GM19395 (cell line): Measurements from ENCODE around the gene MYL4.
"Not testable (repeated sequence)": the region's sequence is repeated elsewhere in the genome, so short reads cannot be mapped to it uniquely, and the experiment has no call there.

Experiments
- ATAC-seq: cut with Tn5 transposase; IDR thresholded peaks from one replicate; pipeline ENCODE4 v1.9.1; 2021; ENCODE audit warnings: mild to moderate bottlenecking, moderate library complexity; ENCODE audit not compliant: unreplicated experiment

The MYL4 gene

DNA sequence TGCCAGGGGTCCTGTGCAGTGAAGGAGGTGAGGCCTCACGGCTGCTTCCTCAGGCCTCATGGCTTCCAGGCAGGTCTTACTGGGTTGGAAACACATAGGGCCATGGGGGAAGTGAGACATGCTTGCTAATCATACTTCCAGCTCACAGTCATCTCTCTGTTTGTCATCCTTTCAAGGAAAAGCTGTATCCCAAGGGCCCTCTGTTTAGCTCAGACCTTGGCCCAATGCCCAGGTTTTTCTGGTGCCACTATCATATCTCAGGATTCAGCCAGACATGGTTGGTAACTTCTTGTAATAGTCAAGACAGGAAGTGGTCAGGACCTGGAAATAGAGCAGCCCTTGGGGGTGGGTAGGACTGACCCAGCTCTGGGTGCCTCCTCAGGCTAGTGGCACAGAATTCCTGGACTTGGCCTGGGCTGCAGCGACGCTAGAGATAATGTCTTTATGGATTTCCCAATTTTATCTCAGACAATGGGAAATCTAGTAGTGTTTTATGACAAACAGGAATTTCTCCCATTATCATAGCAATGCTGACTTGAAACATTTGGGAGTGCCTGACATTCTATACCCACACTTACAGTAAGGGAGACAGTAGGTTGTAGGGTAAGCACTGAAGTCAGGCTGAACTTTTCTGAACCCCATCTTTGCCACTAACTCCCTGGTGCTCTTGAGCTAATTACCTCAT lies 31.0 kb downstream of the MYL4 start:
- ATAC-seq: no peak

DNA sequence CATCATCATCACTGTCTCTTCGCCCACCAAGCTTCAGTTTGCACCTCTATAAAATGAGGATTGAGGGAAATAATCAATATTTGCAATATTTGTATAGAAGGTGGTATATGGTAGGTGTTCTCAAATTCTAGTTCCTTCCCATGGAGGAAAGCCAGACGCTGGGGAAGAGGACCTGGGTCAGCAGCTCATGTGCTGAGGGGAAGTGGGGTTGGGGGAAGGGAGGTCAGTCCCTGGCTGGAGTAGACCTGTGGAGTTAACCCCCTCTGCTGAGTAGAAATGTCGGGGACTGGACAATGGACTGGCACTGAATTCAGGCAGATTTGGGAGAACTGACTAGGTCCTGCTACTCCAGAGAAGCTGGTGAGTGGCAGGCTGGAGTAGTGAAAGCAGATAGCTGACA lies 31.7 kb downstream of the MYL4 start:
- no peak for ATAC-seq

DNA sequence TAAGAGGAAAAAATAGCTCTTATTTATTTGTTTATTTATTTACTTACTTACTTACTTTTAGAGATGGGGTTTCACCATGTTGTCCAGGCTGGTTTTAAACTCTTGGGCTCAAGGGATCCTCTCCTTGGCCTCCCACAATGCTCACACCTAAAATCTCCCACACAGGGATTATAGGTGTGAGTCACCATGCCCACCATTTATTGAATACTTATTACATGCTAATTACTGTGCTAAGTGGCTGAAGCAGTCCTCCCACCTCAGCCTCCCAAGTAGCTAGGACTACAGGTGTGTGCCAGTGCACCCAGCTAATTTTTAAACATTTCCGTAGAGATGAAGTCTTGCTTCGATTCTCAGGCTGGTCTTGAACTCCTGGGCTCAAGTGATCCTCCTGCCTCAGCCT lies 33.5 kb downstream of the MYL4 start:
- ATAC-seq: no peak

DNA sequence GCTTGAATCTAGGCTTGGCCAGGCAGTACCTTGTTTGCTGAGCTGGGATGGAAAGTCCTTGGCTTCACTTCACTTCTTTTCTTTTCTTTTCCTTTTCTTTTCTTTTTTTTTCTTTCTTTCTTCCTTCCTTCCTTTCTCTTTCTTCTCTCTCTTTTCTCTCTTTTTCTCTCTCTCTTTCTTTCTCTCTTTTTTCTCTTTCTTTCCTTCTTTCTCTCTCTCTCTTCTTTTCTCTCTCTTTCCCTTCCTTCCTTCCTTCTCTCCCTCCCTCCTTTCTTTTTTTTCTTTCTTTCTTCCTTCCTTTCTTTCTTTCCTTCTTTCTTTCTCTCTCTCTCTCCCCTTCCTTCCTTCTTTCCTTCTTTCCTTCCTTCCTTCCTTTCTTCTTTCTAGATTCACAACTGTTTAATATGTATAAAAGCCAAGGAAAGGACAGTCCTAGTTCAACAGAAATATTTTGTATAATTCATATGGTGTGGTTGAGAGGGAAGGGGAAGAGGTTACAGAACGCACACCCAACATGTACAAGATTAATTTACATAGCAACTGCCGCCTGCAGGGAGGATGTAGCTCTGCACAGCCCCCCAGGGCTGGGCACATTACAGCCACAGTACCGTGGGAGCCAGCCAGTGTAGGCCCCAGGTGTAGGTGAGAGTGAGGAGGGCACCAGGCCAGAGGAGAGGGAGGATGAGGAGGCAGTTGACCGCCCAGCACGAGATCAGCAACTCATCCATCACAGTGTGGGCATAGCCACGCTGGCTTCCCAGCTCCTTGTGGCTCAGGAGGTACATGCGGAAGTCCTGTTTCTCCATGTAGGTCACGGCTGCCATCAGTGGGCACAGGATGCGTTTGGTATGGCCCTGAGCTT lies 34.8 kb downstream of the MYL4 start:
- no peak for ATAC-seq

DNA sequence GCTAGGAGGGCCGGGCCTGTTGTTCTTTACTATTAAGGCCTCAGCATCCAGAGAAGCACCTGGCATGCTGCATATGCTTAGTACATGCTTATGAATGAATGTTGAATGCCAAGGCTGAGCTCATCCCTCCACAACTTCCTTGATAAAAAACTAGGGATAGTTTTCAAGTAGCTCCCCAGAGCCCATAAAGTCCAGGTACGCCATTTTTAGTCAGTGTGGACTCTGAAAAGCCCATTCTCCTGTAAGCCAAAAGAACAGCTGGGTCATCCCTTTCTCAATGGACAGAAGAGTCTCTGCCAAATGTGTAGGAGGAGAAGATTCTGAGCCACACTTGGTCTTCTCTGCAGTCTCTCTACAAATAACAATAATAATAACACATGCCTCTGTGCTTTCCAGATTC lies 35.5 kb downstream of the MYL4 start:
- no peak for ATAC-seq

DNA sequence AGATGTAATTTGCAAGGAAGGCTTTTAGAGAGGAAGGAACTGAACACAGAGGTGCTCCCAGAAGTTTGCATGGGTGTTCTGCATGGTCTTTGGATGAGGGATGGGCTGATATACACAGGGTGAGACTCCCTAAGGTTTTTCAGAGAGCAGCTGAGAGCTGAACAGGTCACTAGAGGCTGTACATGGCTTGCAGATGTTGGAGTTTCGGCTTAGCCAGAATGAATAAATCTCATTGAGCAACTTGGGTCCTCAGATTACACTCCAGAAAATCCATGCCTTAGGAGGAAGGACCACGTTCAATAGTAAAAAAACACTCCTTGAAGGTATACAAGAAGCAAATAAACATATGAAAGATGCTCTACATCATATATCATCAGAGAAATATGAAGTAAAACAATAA lies 37.0 kb downstream of the MYL4 start:
- no peak for ATAC-seq

DNA sequence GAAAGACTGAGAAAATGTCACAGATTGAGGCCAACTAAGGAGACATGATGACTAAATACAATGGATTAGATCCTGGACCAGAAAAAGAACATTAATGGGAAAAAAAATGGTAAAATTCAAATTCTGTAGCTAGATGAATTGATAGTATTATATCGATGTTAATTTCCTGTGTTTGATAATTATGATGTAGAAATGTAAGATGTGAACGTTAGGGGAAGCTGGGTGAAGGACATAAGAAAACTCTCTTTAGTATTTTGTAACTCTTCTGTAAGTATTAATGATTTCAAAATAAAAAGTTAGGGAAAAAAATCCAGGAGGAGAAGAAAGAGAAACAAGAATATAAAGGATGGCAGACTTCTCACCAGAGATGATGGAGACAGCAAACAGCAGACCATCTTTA lies 41.7 kb downstream of the MYL4 start:
- no peak for ATAC-seq

DNA sequence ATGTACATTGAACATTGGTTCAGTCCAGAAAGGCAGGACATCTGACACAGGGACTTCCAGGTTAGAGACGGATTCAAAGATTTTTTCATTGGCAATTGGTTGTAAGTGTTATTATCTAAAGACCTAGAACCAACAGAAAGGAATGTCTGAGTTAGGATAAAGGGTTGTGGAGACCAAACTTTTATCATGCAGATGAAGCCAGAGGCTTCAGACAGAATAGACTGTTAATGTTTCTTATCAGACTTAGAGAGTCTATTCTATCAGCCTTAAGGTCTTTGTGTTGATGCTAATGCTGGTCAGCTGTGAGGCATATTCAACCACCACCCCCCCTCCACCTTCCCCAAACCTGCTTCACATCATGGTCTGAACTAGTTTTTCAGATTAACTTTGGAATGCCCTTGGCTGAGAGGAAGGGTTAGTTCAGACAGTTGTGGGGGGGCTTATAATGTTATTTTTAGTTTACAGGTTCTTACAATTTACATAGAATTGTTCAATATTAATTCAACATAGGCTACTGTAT lies 42.3 kb downstream of the MYL4 start:
- no peak for ATAC-seq

DNA sequence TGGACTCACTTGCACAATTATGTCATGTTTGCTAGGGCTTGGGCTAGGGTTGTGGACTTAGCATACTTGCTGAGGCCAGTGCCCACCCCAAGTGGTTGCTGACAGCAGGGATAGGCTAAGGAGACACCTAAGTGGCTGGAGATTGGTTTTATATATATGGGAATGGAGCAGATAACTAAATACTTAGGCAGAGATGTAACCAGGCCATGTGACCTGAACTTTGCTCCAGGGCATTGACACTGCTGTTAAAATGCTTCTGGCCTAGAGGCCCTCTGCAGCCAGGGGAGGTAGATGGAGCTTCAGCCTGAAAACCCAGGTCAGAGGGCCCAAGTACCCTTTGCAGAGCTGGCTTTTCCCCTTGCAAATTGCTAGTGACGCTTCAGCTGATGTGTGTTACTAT lies 43.1 kb downstream of the MYL4 start:
- no peak for ATAC-seq

DNA sequence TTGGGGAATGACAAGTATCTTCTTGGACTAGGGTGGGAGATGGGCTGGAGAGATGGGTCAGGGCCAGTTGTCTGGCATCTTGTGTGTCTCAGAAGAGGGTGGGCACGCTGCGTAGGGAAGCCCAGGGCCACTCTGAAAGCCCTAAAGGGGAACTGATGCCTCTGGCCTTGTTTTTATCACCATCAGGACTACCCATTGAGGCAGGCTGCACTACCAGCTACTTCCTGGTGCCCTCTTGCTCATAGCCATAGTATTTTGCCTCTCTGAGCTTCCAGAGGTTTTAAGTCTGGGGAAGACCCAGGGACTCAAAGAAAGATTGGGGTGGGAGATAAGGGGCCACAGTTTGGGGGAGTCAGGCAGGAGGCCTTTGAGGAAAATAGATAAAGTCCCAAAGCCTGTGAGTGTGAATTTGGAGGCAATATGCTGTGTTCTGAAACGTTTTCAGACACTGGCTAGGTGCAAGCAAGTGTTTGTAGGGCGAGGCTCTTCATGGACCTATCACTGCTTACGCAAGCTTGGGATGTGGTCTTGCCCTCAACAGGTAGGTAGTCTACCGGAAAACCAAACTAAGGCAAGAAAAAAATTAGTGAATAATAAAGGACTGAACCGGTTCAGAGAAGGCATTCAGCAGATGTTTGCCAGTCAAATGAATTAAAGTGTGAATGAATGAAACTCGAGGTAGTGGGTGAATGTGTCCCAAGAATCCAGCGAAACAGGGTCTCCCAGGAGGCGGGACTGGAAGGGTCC lies 43.8 kb downstream of the MYL4 start:
- ATAC-seq: no peak

DNA sequence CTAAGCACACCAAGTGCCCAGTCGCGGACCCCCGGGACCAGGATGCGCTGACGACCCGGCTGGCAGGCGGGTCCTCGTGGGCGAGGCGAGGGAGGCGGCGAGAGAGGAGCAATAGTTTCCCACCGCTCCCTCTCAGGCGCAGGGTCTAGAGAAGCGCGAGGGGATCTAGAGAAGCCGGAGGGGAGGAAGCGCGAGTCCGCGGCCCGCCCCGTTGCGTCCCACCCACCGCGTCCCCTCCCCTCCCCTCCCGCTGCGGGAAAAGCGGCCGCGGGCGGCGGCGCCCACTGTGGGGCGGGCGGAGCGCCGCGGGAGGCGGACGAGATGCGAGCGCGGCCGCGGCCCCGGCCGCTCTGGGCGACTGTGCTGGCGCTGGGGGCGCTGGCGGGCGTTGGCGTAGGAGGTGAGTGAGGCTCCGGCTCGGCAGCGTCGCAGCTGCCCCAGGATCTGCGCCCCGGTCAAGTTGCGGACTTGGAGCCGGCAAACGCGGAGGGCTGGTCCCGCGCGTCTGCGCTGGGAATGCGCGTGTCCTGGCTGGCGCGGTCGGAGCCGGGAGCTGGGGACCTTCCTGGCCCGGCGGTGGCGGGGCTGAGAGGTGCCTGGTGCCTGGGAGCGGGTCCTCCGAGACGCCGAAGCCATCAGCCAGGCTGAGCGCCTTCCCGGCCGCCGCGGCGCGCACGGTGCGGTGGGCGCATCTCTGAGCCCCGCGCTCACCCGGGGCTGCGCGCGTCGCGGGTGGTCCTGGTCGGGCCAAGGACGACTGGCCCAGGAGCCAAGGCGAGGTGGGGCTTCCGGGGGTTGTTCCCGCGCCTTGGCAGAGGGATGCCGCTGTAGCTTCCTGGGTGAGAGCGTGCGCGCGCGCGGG lies 44.6 kb downstream of the MYL4 start, which contains the start of gene ITGB3:
ITGB3 (plus strand) TSS at position 287 of the 862 bp plus-strand sequence; CDS start at position 322, 35 bp downstream.
- ATAC-seq: peak; percentile 74

DNA sequence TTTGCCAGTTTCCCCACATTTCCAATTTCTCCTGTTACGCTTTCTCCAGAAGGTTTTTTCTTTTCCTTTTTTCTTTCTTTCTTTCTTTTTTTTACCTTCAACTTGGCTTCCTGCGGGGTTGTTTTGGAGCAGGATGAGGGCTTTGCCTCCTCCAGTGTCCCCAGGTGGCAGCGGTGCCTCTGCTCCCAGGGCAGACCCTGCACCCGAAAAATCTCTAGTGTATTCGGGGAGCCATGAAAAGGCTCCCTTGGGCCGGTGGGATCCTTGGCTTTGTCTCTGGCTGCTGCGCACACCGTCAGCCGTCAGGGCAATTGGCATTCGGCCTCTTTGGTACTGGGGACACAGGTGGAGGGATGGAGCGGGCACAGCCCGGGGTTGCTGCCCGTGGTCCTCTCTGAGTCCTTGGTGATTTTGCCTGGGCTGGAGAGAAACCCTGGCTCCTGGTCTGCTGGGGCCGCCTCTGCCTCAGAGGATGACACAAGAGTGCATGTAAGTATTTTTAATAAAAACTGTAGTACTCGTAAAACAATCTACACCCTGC lies 45.3 kb downstream of the MYL4 start:
- ATAC-seq: no peak

DNA sequence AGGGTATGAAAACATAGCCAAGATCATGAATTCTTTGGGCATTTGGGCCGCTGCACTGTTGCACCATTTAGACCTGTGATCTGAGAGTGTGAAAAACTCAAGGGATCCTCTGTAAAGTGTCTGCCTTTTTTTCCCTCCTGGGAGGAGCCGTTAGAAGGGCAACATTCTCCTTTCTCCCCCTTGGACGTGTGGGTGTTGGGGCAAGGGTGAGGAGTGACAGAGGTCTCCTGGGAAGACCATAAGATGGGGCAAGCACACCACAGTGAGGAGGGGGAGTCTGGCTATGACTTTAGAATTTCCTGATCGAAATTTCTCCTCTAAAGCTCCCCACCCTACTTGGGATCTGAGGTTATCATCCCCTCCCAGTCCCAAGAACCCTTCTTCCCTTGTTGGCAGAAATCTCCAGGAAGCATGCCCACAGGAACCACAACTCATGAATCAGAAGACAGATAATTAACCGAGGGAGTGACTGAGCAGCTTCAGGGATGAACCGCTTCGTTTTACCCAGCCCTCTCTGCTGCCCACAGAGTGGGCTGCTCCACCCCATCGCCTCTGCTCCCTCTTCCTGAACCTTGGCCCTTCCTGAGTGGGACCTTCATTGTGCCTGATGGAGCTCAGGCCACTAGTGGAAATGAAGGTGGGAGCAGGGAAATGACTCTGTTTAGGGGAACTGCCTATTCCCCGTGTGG lies 48.6 kb downstream of the MYL4 start:
- ATAC-seq: no peak

DNA sequence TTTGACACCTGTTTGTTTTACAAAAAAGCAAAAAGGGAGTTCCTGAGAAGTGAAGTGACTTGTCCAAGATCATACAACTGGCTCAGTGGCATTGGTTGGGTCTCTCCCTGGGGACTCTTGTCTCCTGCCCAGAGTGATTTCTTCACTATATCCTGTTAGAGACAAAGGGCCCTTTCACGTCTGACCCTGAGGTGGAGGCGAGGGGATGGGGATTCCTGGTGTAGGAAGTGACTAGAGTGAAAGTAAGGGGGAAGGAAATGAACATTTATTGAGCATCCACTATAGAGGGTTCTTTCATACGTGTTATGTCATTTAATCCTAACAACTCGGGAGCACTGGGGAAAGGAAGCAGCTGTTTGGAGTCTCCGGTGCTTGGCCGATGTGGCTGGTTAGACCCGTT lies 53.4 kb downstream of the MYL4 start:
- ATAC-seq: no peak

DNA sequence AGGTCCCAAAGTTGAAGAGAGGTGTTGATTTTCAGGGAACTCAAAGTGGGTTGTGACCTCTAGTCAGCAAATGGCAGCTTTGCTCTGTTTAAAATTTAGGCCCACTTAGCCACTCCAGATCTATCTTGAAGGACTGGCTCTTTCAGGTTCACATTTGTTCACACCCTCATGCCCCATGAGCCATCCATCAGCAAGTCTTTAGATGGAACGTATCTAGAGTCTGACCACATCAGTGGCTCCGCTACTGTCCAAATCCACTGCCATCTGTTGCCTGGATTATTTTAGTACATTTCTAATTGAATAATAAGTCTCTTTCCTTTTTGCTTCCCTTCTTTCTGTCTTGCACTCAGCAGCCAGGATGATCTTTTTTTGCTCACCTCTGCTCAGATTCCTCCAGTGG lies 55.0 kb downstream of the MYL4 start:
- ATAC-seq: no peak

DNA sequence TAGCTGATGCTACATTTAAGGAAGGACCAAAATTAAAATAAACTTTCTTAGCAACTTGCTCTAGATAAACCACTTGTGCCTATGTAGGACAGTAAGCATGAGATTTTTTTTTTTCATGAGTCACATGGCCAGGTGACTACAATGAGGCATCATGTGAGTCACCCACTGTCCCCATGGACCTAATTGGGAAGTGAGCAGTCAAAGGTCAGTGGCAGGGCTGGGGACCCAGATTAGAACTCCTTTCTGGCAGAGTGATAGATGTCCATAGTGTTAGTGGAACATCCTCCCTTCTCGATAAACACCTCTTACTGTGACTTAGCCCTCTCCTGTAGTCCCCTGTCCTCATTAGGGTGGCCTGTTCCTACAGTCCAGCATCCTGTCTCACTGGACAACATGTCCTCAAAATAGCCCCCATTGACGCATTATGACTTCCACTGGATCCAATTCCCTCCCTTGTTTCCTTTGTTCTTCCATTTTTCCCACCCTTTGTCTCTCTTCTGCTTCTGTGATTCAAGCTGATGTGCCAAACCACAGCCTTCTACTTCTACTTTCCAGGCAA lies 56.9 kb downstream of the MYL4 start:
- ATAC-seq: no peak

DNA sequence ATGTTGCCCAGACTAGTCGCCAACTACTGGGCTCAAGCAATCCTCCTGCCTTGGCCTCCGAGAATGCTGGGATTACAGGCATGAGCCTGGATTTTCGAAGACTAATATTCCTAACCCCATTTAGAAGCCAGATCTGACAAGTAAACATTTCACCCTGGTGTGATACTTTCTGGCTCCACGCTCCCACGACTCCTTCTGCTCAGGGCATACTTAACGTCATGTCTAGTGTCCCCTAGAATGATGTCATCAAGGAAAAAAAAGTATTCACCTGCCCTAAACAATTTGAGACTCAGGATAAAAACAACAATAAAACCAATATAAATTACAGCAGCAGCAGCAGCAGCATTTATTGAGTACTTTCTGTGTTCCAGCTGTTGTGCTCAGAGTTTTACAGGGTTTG lies 57.6 kb downstream of the MYL4 start:
- ATAC-seq: no peak

DNA sequence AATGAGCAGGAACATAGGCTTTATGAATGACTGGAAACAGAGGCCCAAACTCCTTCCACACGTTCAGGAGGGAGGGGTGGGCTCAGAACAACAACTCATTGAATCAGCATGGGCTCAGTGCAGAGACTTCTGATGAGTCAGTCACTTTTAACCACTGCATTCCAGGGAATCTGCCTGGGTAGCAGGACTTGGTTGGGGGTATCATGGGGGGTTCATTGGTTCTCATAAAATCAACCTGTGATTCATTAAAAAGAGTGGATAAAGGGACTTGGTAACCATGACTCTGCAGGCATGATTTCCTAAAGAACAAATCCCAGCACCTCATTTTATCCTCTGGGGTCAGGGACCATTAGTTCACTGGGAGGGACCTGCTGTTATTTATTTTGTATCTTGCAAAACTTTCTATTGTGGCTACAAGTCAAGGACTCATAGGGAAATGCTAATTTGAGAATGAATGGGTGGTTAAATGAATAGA lies 58.2 kb downstream of the MYL4 start:
- no peak for ATAC-seq

DNA sequence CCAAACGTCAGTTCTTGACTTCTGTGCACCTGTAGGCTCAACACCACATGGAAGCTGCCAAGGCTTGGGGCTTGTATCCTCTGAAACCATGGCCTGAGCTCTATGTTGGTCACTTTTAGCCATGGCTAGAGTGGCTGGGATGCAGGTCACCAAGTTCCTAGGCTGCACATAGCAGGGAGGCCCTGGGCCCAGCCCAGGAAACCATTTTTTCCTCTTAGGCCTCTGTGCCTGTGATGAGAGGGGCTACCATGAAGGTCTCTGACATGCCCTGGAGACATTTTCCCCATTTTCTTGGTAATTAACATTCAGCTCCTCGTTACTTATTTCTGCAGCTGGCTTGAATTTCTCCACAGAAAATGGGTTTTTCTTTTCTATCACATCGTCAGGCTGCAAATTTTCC lies 59.8 kb downstream of the MYL4 start:
- ATAC-seq: not testable (repeated sequence)
